Measurements from ENCODE around the gene CDNF.
A peak's percentile ranks its signal among the peaks of the same experiment; 100 is the strongest.
"Not testable (repeated sequence)": the region's sequence is repeated elsewhere in the genome, so short reads cannot be mapped to it uniquely, and the experiment has no call there.

CDNF gene

GRCh38 chr10:14837757-14838581 is at the start of gene CDNF, which contains the start of the genes HSPA14 and MSANTD7:
Gene CDNF, minus strand, starts transcription at chr10:14838037. Its CDS starts 91 bp downstream, at chr10:14837946.
Gene HSPA14, plus strand, starts transcription at chr10:14838306. Its CDS starts 97 bp downstream, at chr10:14838403.
Gene MSANTD7, plus strand, starts transcription at chr10:14838306. Its CDS starts 3,979 bp downstream, at chr10:14842285.
- FAIRE-seq, result peak; percentile 76

GRCh38 chr10:14884082-14884481 is 46.2 kb upstream of the CDNF start:
- FAIRE-seq, result no peak

- no peak for FAIRE-seq
Measured at GRCh38 chr10:14880229-14880628, 42.4 kb upstream of the CDNF start.

GRCh38 chr10:14879928-14880193 is 42.0 kb upstream of the CDNF start:
- FAIRE-seq, result no peak

GRCh38 chr10:14879124-14879927 is 41.5 kb upstream of the CDNF start:
- FAIRE-seq, result no peak

GRCh38 chr10:14878266-14879123 is 40.7 kb upstream of the CDNF start, which contains the start of gene SUV39H2:
Gene SUV39H2, plus strand, starts transcription at chr10:14878866. Its CDS starts 23 bp downstream, at chr10:14878889.
- FAIRE-seq, result no peak

- no peak for FAIRE-seq
Measured at GRCh38 chr10:14876764-14877163, 38.9 kb upstream of the CDNF start.

- FAIRE-seq, result no peak
Measured at GRCh38 chr10:14875941-14876340, 38.1 kb upstream of the CDNF start.

GRCh38 chr10:14873090-14873760 is 35.4 kb upstream of the CDNF start:
- FAIRE-seq, result no peak

GRCh38 chr10:14864871-14865270 is 27.0 kb upstream of the CDNF start:
- not testable (repeated sequence) for FAIRE-seq

- FAIRE-seq, result not testable (repeated sequence)
Measured at GRCh38 chr10:14864466-14864865, 26.6 kb upstream of the CDNF start.

GRCh38 chr10:14860791-14861190 is 23.0 kb upstream of the CDNF start:
- FAIRE-seq, result no peak

- peak; percentile 36 for FAIRE-seq
Measured at GRCh38 chr10:14859775-14860174, 21.9 kb upstream of the CDNF start.

GRCh38 chr10:14859043-14859442 is 21.2 kb upstream of the CDNF start:
- no peak for FAIRE-seq

GRCh38 chr10:14858338-14858960 is 20.6 kb upstream of the CDNF start:
- FAIRE-seq, result no peak

GRCh38 chr10:14855453-14855852 is 17.6 kb upstream of the CDNF start:
- FAIRE-seq, result no peak

GRCh38 chr10:14852236-14852635 is 14.4 kb upstream of the CDNF start:
- no peak for FAIRE-seq

- FAIRE-seq, result no peak
Measured at GRCh38 chr10:14844948-14845347, 7.1 kb upstream of the CDNF start.

- no peak for FAIRE-seq
Measured at GRCh38 chr10:14843327-14843988, 5.6 kb upstream of the CDNF start.

- FAIRE-seq, result peak; percentile 56
Measured at GRCh38 chr10:14840178-14840577, 2.3 kb upstream of the CDNF start.

GRCh38 chr10:14839305-14839695 is 1.5 kb upstream of the CDNF start:
- no peak for FAIRE-seq
